ENCODE results near the gene SGCA. TPM values are rescaled to one million over a fixed set of nuclear protein-coding genes. Genes with fewer than 3 reads are reported as not detected.

Gene SGCA
- total and polyA plus RNA-seq, 9 of the 15 experiments (the other 6 are each of a cell fraction or from before 2014, with no cell fraction given): not detected

DNA sequence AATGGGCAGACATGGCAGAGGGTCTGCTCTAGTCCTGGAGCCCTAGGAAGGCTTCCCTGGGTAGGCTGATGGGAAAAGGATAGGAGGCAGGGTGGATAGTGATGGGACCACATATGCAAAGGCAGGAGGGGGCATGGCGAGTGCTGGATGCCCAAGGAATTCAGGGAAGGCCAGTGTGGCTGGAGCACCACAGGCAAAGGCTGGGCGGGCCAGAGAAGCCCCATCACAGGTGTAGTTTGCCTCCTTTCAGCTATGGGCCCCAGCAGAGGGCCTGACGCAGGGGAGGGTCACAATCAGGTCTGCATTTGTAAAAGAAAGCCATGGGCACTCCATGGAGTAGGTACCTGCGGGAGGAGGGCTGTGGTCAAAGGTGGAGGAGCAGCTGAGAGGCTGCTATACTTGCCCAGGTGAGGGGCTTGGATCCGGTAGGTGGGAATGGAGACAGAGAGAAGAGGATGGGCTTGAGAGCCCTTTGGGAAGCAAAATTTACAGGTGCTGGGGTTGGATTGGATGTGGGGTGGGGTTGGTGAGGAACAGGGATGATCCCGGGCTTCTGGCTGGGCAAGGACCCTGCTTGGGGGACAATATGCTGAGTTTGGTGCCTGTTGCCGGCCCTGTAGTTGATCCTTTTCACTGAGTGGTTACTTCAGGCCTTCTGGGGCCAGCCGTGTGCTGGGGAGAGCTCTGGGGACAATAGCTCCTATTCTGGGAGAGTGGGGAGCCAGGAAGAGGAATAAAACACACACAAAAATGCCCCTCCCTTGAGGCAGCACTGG, 42.2 kb downstream of the SGCA start:
- H3K27me3 ChIP-seq (ENCODE audit: control insufficient read depth in 2 of 2, insufficient read depth in 2 of 2, low read length in 2 of 2): peaks cover 0 to 9% of the 10 kb centered on the region in 2 experiments; a peak in 1 of 5 replicates
- in situ Hi-C loops (cut with MboI) (loop anchor here (5.0 kb wide), 1 partner anchor 64 kb away; the partner anchor contains the start of gene TMEM92), intact Hi-C loops (cut with micrococcal nuclease) (loop anchor here (2.0 kb wide), 1 partner anchor 271 kb away; the partner anchor contains the start of gene RSAD1)
- peak overlapping the region; percentile 22 to 26; a peak in 3 of 4 replicates for H3K9ac ChIP-seq (ENCODE audit: insufficient read depth in 1 of 2, low read depth in 2 of 2, low read length in 2 of 2)
- H3K9me3 ChIP-seq (replicated peaks; ENCODE audit: control insufficient read depth, insufficient read depth, low read depth, low read length): no peaks in the 10 kb centered on the region
- ATAC-seq: no peak
- 53% methylated on average over 7 of the region's 8 CpGs for WGBS (ENCODE audit: insufficient coverage, low coverage, missing lambda C conversion rate)
- POLR2A ChIA-PET: interaction anchor here (0.9 to 1.0 kb wide), 2 partner anchors 29 to 30 kb away, joined by 3 to 4 read pairs; no protein-coding TSS in a partner anchor
- H3K79me2 ChIP-seq (ENCODE audit: control insufficient read depth, insufficient read depth, low read length): no peaks in the 10 kb centered on the region
- no TSS peak for BruUV-seq (replicated peaks)
- H3K4me1 ChIP-seq (replicated peaks in 1 of 2; ENCODE audit: control insufficient read depth in 2 of 2, insufficient read depth in 2 of 2, low read length in 2 of 2): peaks cover 58 to 63% of the 10 kb centered on the region in 2 experiments
- H3K27ac ChIP-seq (ENCODE audit: extremely low read depth, low read depth, low read length): peak overlapping the region; percentile 21; the same call in 1 of the 3 replicates
- no peak for DNase-seq (ENCODE audit: extremely low read depth in 1 of 4, low spot score in 3 of 4)
- H3K9me1 ChIP-seq (ENCODE audit: control insufficient read depth, insufficient read depth, low read length): no peaks in the 10 kb centered on the region
- H2AFZ ChIP-seq (ENCODE audit: low read depth, low read length): peak overlapping the region; percentile 48
- no peak overlapping the region for H3K4me3 ChIP-seq
- H4K20me1 ChIP-seq (replicated peaks; ENCODE audit: control insufficient read depth, insufficient read depth, low read length): no peaks in the 10 kb centered on the region
- CTCF ChIA-PET (ENCODE audit: low intra/inter-chr PET ratio): no interaction called here
- no peaks in the 10 kb centered on the region for H3K36me3 ChIP-seq (ENCODE audit: control insufficient read depth, insufficient read depth, low read length)
- FAIRE-seq: no peak
- peak overlapping the region; percentile 65; the same call in 1 of the 2 replicates for H3K4me2 ChIP-seq (ENCODE audit: insufficient read depth, low read length)
- TF ChIP-seq ZBTB17 (CRISPR knock-in tag; IDR thresholded peaks at IDR 0.05) (no peak), MYC (IDR thresholded peaks at IDR 0.05; ENCODE audit: low read depth, low read length) (no peak), MYC (CRISPR knock-in tag; IDR thresholded peaks at IDR 0.05; ENCODE audit: borderline replicate concordance, low read depth) (peak; percentile 70; the same call in 1 of the 2 replicates), ESRRB (CRISPR knock-in tag; IDR thresholded peaks at IDR 0.05; ENCODE audit: borderline replicate concordance) (no peak)
